WTC11 (cell line): ENCODE measurements around the gene USF3.

Source experiments
- ESRRA ChIP-seq: sonication (generic); formaldehyde crosslinking; IDR thresholded peaks from 2 replicates; pipeline ENCODE4 v1.8.1; 2022; ENCODE audit warnings: mild to moderate bottlenecking, missing genetic modification reagents, borderline replicate concordance
- FOXJ3 ChIP-seq: sonication (generic); formaldehyde crosslinking; IDR thresholded peaks from 2 replicates; pipeline ENCODE4 v1.9.0; 2021; ENCODE audit warnings: missing genetic modification reagents, mild to moderate bottlenecking, borderline replicate concordance
- NR1H2 ChIP-seq: sonication (generic); formaldehyde crosslinking; IDR thresholded peaks from 2 replicates; pipeline ENCODE4 v1.9.0; 2021; ENCODE audit warnings: mild to moderate bottlenecking, moderate library complexity, missing genetic modification reagents
- TCF7 ChIP-seq: sonication (generic); formaldehyde crosslinking; IDR thresholded peaks from 2 replicates; pipeline ENCODE4 v1.8.0; 2022; ENCODE audit warnings: mild to moderate bottlenecking, low read depth, missing genetic modification reagents, moderate library complexity
- TF ChIP-seq, protein P1 (sequence below): fragments of 200-600 bp; IDR thresholded peaks from 2 replicates; pipeline ENCODE4 v1.8.0; 2022; ENCODE audit warnings: antibody characterized with exemption
- TF ChIP-seq, protein P2 (sequence below): sonication (generic); formaldehyde crosslinking; IDR thresholded peaks from 2 replicates; pipeline ENCODE4 v1.8.0; 2022; ENCODE audit warnings: missing genetic modification reagents

DNA sequence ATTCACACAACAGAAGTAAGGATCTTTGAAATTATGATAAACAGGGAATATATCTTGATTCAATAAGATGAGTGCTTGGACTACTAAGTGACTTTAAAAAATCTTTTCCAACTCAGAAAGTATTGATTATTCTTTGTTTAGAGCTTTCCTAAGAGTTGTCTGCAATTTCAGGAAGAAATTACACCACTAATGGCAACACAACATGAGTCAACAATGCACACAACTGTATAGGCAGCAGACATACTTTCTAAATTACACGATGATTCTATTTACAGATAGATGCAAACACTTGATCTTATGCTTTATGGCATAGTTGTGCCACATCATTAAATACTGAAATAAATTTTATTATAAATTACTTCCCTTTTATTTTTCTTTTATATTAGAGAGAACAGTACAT, 45.2 kb upstream of the USF3 start:
- TF ChIP-seq ESRRA (CRISPR knock-in tag) (no peak), NR1H2 (CRISPR knock-in tag) (no peak), FOXJ3 (CRISPR knock-in tag) (no peak), TCF7 (no peak)
- TF ChIP-seq, protein P1, sequence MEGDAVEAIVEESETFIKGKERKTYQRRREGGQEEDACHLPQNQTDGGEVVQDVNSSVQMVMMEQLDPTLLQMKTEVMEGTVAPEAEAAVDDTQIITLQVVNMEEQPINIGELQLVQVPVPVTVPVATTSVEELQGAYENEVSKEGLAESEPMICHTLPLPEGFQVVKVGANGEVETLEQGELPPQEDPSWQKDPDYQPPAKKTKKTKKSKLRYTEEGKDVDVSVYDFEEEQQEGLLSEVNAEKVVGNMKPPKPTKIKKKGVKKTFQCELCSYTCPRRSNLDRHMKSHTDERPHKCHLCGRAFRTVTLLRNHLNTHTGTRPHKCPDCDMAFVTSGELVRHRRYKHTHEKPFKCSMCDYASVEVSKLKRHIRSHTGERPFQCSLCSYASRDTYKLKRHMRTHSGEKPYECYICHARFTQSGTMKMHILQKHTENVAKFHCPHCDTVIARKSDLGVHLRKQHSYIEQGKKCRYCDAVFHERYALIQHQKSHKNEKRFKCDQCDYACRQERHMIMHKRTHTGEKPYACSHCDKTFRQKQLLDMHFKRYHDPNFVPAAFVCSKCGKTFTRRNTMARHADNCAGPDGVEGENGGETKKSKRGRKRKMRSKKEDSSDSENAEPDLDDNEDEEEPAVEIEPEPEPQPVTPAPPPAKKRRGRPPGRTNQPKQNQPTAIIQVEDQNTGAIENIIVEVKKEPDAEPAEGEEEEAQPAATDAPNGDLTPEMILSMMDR: no peak
- TF ChIP-seq, protein P2, sequence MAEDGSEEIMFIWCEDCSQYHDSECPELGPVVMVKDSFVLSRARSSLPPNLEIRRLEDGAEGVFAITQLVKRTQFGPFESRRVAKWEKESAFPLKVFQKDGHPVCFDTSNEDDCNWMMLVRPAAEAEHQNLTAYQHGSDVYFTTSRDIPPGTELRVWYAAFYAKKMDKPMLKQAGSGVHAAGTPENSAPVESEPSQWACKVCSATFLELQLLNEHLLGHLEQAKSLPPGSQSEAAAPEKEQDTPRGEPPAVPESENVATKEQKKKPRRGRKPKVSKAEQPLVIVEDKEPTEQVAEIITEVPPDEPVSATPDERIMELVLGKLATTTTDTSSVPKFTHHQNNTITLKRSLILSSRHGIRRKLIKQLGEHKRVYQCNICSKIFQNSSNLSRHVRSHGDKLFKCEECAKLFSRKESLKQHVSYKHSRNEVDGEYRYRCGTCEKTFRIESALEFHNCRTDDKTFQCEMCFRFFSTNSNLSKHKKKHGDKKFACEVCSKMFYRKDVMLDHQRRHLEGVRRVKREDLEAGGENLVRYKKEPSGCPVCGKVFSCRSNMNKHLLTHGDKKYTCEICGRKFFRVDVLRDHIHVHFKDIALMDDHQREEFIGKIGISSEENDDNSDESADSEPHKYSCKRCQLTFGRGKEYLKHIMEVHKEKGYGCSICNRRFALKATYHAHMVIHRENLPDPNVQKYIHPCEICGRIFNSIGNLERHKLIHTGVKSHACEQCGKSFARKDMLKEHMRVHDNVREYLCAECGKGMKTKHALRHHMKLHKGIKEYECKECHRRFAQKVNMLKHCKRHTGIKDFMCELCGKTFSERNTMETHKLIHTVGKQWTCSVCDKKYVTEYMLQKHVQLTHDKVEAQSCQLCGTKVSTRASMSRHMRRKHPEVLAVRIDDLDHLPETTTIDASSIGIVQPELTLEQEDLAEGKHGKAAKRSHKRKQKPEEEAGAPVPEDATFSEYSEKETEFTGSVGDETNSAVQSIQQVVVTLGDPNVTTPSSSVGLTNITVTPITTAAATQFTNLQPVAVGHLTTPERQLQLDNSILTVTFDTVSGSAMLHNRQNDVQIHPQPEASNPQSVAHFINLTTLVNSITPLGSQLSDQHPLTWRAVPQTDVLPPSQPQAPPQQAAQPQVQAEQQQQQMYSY (CRISPR knock-in tag): no peak
